Kidney epithelial cell (primary cell): ENCODE measurements around the gene CREB3. TPM values are rescaled to one million over a fixed set of nuclear protein-coding genes. Genes with fewer than 3 reads are reported as not detected.

Source experiments
- DNase-seq: peaks from one replicate; pipeline ENCODE4 v3.0.0-alpha.2; 2010; ENCODE audit warnings: low read depth
- H3K27me3 ChIP-seq: 2 replicates; pipeline ENCODE4 v1.6.0; 2011; ENCODE audit warnings: low read length; ENCODE audit not compliant: control insufficient read depth, insufficient read depth
- H3K36me3 ChIP-seq: 2 replicates; pipeline ENCODE4 v1.5.1; 2011; ENCODE audit warnings: low read length; ENCODE audit not compliant: control insufficient read depth, insufficient read depth
- H3K4me3 ChIP-seq: 2 replicates; pipeline ENCODE4 v1.5.1; 2011; ENCODE audit warnings: low read depth, mild to moderate bottlenecking, control low read depth, low read length
- CTCF ChIP-seq: IDR thresholded peaks from 2 replicates; pipeline ENCODE4 v1.5.1; 2011; ENCODE audit warnings: mild to moderate bottlenecking, moderate library complexity, low read length, control low read depth, inconsistent platforms; ENCODE audit not compliant: insufficient read depth, poor library complexity, severe bottlenecking
- total RNA-seq: library from RNA; depleted of rRNA; stranded (reverse); fragments of >200 nt; gene quantifications from 2 replicates; pipeline ENCODE4 v1.2.3, GENCODE V29; 2015

Gene CREB3
- total RNA-seq, 1 donor from 2014 or later, result 87.5 TPM

- no peaks in the 10 kb centered on the region for H3K36me3 ChIP-seq
- H3K4me3 ChIP-seq, result no peak overlapping the region
- no peaks in the 10 kb centered on the region for H3K27me3 ChIP-seq
- TF ChIP-seq CTCF, result no peak
- DNase-seq, result no peak
These were observed 38.6 kb downstream of the CREB3 start for GRCh38 chr9:35771075-35771433.

DNA sequence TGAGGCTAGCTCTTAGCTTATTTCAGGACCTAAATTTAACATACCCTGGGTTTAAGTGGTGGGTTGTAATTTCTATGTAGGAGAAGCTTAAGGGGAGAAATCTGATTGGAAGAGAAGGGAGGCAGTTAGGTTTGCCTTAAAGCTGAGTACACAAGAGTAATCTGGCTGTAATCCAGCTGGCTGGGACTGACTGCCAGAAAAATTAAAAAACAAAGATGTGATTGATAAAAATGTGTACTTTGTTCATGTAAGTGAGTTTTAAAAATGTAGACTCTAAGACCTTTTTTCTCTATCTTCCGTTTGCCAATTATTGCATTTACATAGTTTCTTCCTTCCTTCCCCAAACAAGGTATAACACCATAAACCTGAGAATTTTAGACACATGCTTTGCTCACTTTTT lies 39.1 kb downstream of the CREB3 start:
- no peaks in the 10 kb centered on the region for H3K36me3 ChIP-seq
- DNase-seq, result no peak
- TF ChIP-seq CTCF, result no peak
- H3K27me3 ChIP-seq, result no peaks in the 10 kb centered on the region
- H3K4me3 ChIP-seq, result no peak overlapping the region

- H3K27me3 ChIP-seq, result no peaks in the 10 kb centered on the region
- DNase-seq, result no peak
- H3K36me3 ChIP-seq, result no peaks in the 10 kb centered on the region
- no peak for TF ChIP-seq CTCF
- no peak overlapping the region for H3K4me3 ChIP-seq
These were observed 39.5 kb downstream of the CREB3 start for GRCh38 chr9:35771943-35772342.

DNA sequence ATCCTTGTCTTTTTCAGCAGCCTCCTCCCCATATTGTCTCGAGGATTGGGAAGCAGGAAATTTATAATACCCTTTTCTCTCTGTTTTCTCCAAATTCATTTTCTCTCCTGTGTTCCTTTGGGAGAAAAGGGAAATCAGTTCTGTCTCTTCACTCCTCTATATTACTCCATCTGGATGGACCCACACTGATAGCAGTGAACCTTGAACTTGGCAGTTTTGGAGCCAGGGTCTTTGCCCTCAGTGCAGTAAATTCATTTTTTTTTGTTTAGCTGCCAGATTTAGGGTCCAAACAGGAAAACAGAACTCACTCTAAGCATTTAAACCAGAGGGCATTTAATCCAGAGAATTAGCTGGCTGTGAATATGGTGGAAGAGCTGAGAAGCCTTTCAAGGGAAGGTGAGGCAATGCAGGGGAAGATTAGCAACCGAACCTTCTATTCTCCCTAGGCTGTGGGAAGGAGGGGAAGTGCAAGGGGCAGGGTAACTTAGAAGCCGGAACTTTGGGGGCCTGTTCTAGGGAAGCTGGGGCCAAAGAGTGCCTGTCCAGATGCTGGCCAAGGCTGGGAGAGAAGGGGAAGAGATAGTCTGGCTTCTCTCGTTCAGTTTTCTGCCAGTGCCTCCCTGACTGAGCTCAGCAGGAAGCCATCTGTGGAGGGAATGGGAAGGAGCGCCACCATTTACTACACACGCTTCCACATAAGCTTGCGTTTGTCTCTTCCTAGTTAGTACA lies 42.6 kb downstream of the CREB3 start:
- DNase-seq, result no peak
- Histone ChIP-seq H3K27me3 (no peaks in the 10 kb centered on the region), H3K4me3 (no peak overlapping the region), H3K36me3 (no peaks in the 10 kb centered on the region)
- no peak for TF ChIP-seq CTCF

DNA sequence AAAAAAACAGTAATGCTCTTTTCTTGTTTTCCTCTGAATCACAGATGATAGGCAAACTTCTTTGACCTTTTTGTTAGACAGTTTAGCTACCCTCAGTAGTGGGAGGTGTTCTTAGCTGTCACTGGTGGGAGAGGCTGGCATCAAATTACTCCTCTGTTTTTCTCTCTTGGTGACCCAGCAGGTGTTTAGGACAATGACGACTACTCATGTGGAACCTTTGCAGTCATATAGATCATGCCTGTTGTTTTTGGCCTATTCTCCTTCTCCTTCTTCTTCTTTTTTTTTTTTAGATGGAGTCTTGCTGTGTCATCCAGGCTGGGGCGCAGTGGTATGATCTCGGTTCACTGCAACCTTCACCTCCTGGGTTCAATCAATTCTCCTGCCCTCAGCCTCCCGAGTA lies 43.6 kb downstream of the CREB3 start:
- no peak for TF ChIP-seq CTCF
- Histone ChIP-seq H3K4me3 (no peak overlapping the region), H3K36me3 (no peaks in the 10 kb centered on the region), H3K27me3 (no peaks in the 10 kb centered on the region)
- DNase-seq, result no peak

- Histone ChIP-seq H3K27me3 (no peaks in the 10 kb centered on the region), H3K36me3 (no peaks in the 10 kb centered on the region), H3K4me3 (no peak overlapping the region)
- DNase-seq, result no peak
- TF ChIP-seq CTCF, result no peak
These were observed 46.0 kb downstream of the CREB3 start for GRCh38 chr9:35778496-35778895.
